Measurements from ENCODE around the gene FAM209B. TPM values are rescaled to one million over a fixed set of nuclear protein-coding genes. Genes with fewer than 3 reads are reported as not detected.

FAM209B gene
- polyA plus RNA-seq, 3 donors = 0.66 to 1.6 (median 0.84) TPM

- no peak for TF ChIP-seq CTCF (IDR thresholded peaks at IDR 0.05)
- no peak overlapping the region for H2AFZ ChIP-seq (ENCODE audit: insufficient read depth, low read depth, low read length, poor library complexity, severe bottlenecking)
- H3K4me3 ChIP-seq (replicated peaks in 1 of 3; ENCODE audit: low read depth in 2 of 3, low read length in 3 of 3) = no peak overlapping the region
- DNase-seq = no peak
- no peak overlapping the region for H3K27ac ChIP-seq (ENCODE audit: low read depth in 1 of 2, low read length in 2 of 2)
- H3K27me3 Mint-ChIP-seq (ENCODE audit: low read depth in 3 of 3) = peaks cover 5 to 13% (median 5%) of the 10 kb centered on the region in 3 donors
- H4K20me1 ChIP-seq (ENCODE audit: insufficient read depth, low read length) = no peaks in the 10 kb centered on the region
- no peaks in the 10 kb centered on the region for H3K36me3 Mint-ChIP-seq
- H3K27me3 ChIP-seq (ENCODE audit: control insufficient read depth in 2 of 2, insufficient read depth in 2 of 2, low read length in 2 of 2) = no peaks in the 10 kb centered on the region
- intact Hi-C loops (cut with micrococcal nuclease) = no loop called here
- H3K9ac ChIP-seq (ENCODE audit: insufficient read depth, low read length, poor library complexity, severe bottlenecking) = no peak overlapping the region
- H3K27ac Mint-ChIP-seq = no peak overlapping the region
- no peaks in the 10 kb centered on the region for H3K79me2 ChIP-seq (ENCODE audit: insufficient read depth, low read length)
- H3K36me3 ChIP-seq (replicated peaks in 1 of 2; ENCODE audit: control insufficient read depth in 1 of 2, insufficient read depth in 2 of 2, low read length in 2 of 2) = no peaks in the 10 kb centered on the region
- no peaks in the 10 kb centered on the region for H3K9me3 ChIP-seq (replicated peaks in 1 of 2; ENCODE audit: control insufficient read depth in 1 of 2, insufficient read depth in 1 of 2, low read length in 2 of 2)
- WGBS (ENCODE audit: insufficient coverage) = 89% methylated on average over 4 of the region's 5 CpGs
- no peaks in the 10 kb centered on the region for H3K4me1 ChIP-seq (ENCODE audit: control insufficient read depth in 1 of 2, insufficient read depth in 2 of 2, low read length in 2 of 2)
- no peak overlapping the region for H3K4me2 ChIP-seq (replicated peaks; ENCODE audit: extremely low read depth, low read length, poor library complexity, severe bottlenecking)
- H3K4me3 Mint-ChIP-seq = no peak overlapping the region
- H3K9me3 Mint-ChIP-seq = peaks cover 0 to 5% (median 2%) of the 10 kb centered on the region in 7 donors
- no peaks in the 10 kb centered on the region for H3K4me1 Mint-ChIP-seq
Observed at GRCh38 chr20:56573986-56574385, 40.9 kb downstream of the FAM209B start.

DNA sequence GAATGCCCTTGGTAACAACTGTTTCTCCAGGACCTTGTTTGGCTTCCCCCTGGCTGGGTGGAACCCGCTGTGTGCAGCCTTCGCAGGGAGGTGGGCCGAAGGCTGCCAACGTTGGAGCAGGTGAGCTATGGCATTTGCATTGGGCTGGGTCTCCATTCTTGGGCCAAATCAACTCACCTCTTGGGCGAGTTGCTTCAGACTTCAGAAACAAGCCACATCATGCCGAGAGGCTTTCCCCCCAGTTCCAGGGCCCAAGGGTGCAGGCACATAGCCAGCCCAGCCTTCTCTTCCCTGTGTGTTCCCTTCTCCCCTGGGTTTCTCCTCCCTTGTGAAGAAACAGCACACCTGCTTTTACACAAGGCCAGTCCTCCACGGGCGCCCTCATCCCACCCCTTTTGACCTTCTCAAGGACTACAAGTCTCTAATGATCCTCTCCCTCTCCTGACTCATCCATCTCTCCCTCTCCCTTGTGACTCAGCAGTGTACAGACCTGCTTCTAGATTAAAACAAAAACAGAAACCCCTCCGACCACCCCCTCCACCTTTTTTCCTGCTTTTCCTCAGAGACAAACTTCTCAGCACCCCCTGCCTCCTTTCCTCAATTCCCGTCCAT, 41.6 kb downstream of the FAM209B start:
- H3K79me2 ChIP-seq (ENCODE audit: insufficient read depth, low read length) = no peaks in the 10 kb centered on the region
- no peak overlapping the region for H3K4me3 Mint-ChIP-seq

More for the DNA sequence above, 41.6 kb downstream of the FAM209B start:
- no peak overlapping the region for H2AFZ ChIP-seq (ENCODE audit: insufficient read depth, low read depth, low read length, poor library complexity, severe bottlenecking)
- no peak for TF ChIP-seq CTCF (IDR thresholded peaks at IDR 0.05)
- Mint-ChIP-seq H3K27me3 (ENCODE audit: low read depth in 3 of 3) (peaks cover 4 to 13% (median 5%) of the 10 kb centered on the region in 3 donors), H3K9me3 (peaks cover 0 to 5% (median 2%) of the 10 kb centered on the region in 7 donors), H3K27ac (no peak overlapping the region), H3K36me3 (no peaks in the 10 kb centered on the region), H3K4me1 (no peaks in the 10 kb centered on the region)
- no peaks in the 10 kb centered on the region for H3K4me1 ChIP-seq (ENCODE audit: control insufficient read depth in 1 of 2, insufficient read depth in 2 of 2, low read length in 2 of 2)
- intact Hi-C loops (cut with micrococcal nuclease) = no loop called here
- no peaks in the 10 kb centered on the region for H3K36me3 ChIP-seq (replicated peaks in 1 of 2; ENCODE audit: control insufficient read depth in 1 of 2, insufficient read depth in 2 of 2, low read length in 2 of 2)
- no peaks in the 10 kb centered on the region for H4K20me1 ChIP-seq (ENCODE audit: insufficient read depth, low read length)
- WGBS (ENCODE audit: insufficient coverage) = 91% methylated on average over 10 of the region's 10 CpGs
- H3K4me2 ChIP-seq (replicated peaks; ENCODE audit: extremely low read depth, low read length, poor library complexity, severe bottlenecking) = no peak overlapping the region
- H3K9me3 ChIP-seq (replicated peaks in 1 of 2; ENCODE audit: control insufficient read depth in 1 of 2, insufficient read depth in 1 of 2, low read length in 2 of 2) = no peaks in the 10 kb centered on the region
- H3K9ac ChIP-seq (ENCODE audit: insufficient read depth, low read length, poor library complexity, severe bottlenecking) = no peak overlapping the region
- H3K4me3 ChIP-seq (replicated peaks in 1 of 3; ENCODE audit: low read depth in 2 of 3, low read length in 3 of 3) = no peak overlapping the region
- H3K27ac ChIP-seq (ENCODE audit: low read depth in 1 of 2, low read length in 2 of 2) = no peak overlapping the region
- no peak for DNase-seq
- no peaks in the 10 kb centered on the region for H3K27me3 ChIP-seq (ENCODE audit: control insufficient read depth in 2 of 2, insufficient read depth in 2 of 2, low read length in 2 of 2)

Measured in CD14-positive monocyte (primary cell).